ENCODE results near the gene TP53BP2.

DNA sequence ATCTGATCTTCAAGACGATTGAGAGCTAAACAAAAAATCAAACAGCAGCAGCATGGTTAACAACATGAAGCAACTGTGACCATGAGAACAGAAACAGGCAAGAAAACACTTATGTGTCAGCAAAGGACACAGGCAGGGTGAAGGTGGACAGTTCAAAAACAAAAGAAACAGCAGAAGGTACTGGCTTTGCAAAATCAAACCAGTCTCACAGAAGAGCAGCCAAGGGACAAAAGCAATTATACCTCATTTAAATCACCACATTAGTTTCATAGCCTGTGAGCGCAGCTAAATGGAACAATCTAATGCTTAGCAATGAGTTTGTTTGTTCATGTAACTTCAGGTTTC is 74.3 kb downstream of the TP53BP2 start:
- TF ChIP-seq POLR2A (IDR thresholded peaks at IDR 0.05; ENCODE audit: borderline replicate concordance, extremely low read depth, insufficient read depth, insufficient read length): no peak
- no peak for TF ChIP-seq POLR2AphosphoS5 (IDR thresholded peaks at IDR 0.05; ENCODE audit: low read depth, low read length)
- no peak for TF ChIP-seq RAD21 (IDR thresholded peaks at IDR 0.05; ENCODE audit: low read depth)

Measured in HCT116 (cell line).